GM18909 (cell line): Measurements from ENCODE around the gene SMYD3.

ENCODE experiments used
- ATAC-seq: cut with Tn5 transposase; IDR thresholded peaks from one replicate; pipeline ENCODE4 v1.9.1; 2021; ENCODE audit warnings: mild to moderate bottlenecking; ENCODE audit not compliant: unreplicated experiment, poor library complexity

SMYD3 gene

GRCh38 chr1:245906207-245906606 lies 600.9 kb downstream of the SMYD3 start:
- no peak for ATAC-seq

GRCh38 chr1:245903851-245904250 lies 603.2 kb downstream of the SMYD3 start:
- no peak for ATAC-seq

- no peak for ATAC-seq
Observed at GRCh38 chr1:245901565-245901964, 605.5 kb downstream of the SMYD3 start.

- ATAC-seq = no peak
Observed at GRCh38 chr1:245901037-245901436, 606.0 kb downstream of the SMYD3 start.

- no peak for ATAC-seq
Observed at GRCh38 chr1:245898581-245898980, 608.5 kb downstream of the SMYD3 start.

- no peak for ATAC-seq
Observed at GRCh38 chr1:245896258-245896657, 610.8 kb downstream of the SMYD3 start.

GRCh38 chr1:245895455-245895959 lies 611.6 kb downstream of the SMYD3 start:
- no peak for ATAC-seq

GRCh38 chr1:245894843-245895242 lies 612.2 kb downstream of the SMYD3 start:
- ATAC-seq = no peak

GRCh38 chr1:245893025-245893424 lies 614.1 kb downstream of the SMYD3 start:
- ATAC-seq = no peak

- no peak for ATAC-seq
Observed at GRCh38 chr1:245888809-245889208, 618.3 kb downstream of the SMYD3 start.

- ATAC-seq = no peak
Observed at GRCh38 chr1:245887829-245888228, 619.2 kb downstream of the SMYD3 start.

- ATAC-seq = no peak
Observed at GRCh38 chr1:245881767-245882391, 625.2 kb downstream of the SMYD3 start.

- ATAC-seq = no peak
Observed at GRCh38 chr1:245880754-245881403, 626.2 kb downstream of the SMYD3 start.

- no peak for ATAC-seq
Observed at GRCh38 chr1:245879091-245879490, 628.0 kb downstream of the SMYD3 start.

- no peak for ATAC-seq
Observed at GRCh38 chr1:245878585-245878984, 628.5 kb downstream of the SMYD3 start.

- no peak for ATAC-seq
Observed at GRCh38 chr1:245877976-245878375, 629.1 kb downstream of the SMYD3 start.

GRCh38 chr1:245876586-245876985 lies 630.5 kb downstream of the SMYD3 start:
- no peak for ATAC-seq

- no peak for ATAC-seq
Observed at GRCh38 chr1:245875581-245876261, 631.4 kb downstream of the SMYD3 start.

GRCh38 chr1:245874942-245875580 lies 632.0 kb downstream of the SMYD3 start:
- ATAC-seq = no peak

- no peak for ATAC-seq
Observed at GRCh38 chr1:245873883-245874671, 633.0 kb downstream of the SMYD3 start.
